Measurements from ENCODE around the gene KIAA1210.

Gene KIAA1210

DNA sequence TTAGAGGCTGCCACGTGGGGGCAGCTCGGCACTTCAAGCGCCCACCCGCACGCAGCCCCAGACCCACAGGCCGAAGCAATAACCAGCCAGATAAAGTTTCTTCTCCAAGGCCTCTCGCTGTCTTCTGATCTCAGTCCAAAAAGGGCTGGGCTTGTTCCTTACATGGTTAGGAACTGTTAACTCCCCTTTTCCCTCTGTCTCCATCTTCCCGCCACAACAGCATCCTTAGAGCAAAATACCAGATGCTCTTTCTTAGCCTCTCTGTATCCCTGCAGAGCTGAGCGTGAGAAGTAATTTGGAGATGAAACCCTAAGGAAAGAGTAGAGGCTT is 23.4 kb upstream of the KIAA1210 start:
- no peak overlapping the region for H3K4me3 ChIP-seq (ENCODE audit: low read depth, low read length)
- TF ChIP-seq, protein P1, sequence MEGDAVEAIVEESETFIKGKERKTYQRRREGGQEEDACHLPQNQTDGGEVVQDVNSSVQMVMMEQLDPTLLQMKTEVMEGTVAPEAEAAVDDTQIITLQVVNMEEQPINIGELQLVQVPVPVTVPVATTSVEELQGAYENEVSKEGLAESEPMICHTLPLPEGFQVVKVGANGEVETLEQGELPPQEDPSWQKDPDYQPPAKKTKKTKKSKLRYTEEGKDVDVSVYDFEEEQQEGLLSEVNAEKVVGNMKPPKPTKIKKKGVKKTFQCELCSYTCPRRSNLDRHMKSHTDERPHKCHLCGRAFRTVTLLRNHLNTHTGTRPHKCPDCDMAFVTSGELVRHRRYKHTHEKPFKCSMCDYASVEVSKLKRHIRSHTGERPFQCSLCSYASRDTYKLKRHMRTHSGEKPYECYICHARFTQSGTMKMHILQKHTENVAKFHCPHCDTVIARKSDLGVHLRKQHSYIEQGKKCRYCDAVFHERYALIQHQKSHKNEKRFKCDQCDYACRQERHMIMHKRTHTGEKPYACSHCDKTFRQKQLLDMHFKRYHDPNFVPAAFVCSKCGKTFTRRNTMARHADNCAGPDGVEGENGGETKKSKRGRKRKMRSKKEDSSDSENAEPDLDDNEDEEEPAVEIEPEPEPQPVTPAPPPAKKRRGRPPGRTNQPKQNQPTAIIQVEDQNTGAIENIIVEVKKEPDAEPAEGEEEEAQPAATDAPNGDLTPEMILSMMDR (IDR thresholded peaks at IDR 0.05; ENCODE audit: control insufficient read depth, extremely low read depth, insufficient read depth): no peak
- DNase-seq (ENCODE audit: low read depth): no peak

DNA sequence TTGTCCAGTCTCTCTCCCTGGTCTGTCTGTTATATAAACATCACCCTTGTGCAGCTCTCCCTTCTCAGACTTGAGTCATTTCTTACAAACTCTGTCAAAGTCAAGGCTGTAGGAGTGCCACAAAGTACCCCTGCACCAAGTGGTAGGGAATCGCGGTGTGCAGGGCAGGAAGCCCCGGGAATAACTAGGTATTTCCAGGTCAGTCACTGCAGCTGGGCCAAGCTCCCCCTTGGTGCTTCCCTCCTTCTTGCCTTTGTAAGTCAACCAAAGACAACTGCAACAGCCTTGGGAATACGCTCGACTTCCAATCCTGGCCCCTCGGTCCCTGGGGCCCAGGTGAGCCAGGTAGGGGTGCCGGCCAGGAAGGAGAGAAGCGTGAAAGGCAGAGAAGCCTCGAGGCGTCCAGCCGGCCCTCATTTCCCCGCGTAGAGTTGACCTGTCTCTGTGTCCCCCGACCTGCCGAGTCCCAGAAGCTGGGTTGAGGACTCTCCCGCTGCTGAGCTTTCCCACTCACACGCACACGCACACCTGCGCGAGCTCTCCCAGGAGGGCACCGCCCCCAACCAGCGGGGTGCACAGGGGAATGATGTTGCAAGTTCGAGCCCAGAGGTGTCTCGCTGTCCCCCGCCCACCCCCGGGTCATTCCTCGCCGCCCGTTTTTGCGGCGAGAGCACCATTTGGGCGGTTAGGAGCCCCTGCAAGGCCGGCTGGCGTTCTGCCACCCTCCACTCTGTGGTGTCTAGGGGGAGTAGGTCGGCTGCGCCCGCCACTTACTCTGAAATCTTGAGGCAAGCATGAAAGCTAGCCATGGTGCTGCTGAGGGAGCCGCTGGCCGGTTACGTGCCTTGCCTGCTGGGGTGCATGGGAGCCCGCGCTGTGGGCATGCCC is 22.8 kb upstream of the KIAA1210 start:
- DNase-seq (ENCODE audit: low read depth): no peak
- TF ChIP-seq, protein P1 (IDR thresholded peaks at IDR 0.05; ENCODE audit: control insufficient read depth, extremely low read depth, insufficient read depth): no peak

DNA sequence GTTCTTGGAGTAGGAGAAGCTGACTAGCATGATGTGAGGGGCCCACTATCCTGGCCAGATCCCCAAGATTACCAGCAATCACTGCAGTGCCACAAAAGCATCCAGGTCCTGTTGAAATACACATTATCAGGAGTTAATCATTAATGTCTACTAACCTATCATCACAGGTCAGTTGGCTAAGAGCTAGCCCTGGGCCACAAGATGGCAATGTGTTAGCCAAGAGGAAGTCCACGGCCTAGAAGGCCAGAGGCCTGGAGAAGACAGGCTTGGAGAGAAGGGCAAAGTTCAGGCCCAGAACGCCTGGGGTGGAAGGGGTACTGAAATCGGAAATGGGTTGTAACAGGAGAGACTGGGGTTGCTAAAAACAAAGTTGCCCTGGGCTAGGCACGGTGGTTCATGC is 19.9 kb upstream of the KIAA1210 start:
- H3K4me3 ChIP-seq (ENCODE audit: low read depth, low read length): no peak overlapping the region
- TF ChIP-seq, protein P1 (IDR thresholded peaks at IDR 0.05; ENCODE audit: control insufficient read depth, extremely low read depth, insufficient read depth): no peak
- DNase-seq (ENCODE audit: low read depth): no peak

More for the DNA sequence above, 22.8 kb upstream of the KIAA1210 start:
- no peak overlapping the region for H3K4me3 ChIP-seq (ENCODE audit: low read depth, low read length)

DNA sequence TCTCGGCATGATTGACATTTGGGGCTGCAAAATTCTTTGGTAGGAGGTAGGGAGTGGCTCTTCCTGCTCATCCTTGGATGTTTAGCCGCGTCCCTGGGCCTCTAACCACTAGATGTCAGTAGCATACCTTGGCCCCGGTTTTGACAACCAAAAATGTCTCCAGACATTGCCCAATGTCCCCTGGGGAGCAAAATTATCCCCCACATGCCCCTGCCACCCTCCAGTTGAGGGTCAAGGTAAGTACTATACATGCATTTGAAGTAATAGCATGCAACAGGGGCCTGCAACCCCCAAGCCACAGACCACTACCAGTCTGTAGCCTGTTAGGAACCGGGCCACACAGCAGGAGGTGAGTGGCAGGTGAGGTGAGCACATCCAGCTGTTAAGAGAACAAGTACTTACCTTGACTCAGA is 17.6 kb upstream of the KIAA1210 start:
- H3K4me3 ChIP-seq (ENCODE audit: low read depth, low read length): no peak overlapping the region
- no peak for DNase-seq (ENCODE audit: low read depth)
- TF ChIP-seq, protein P1 (IDR thresholded peaks at IDR 0.05; ENCODE audit: control insufficient read depth, extremely low read depth, insufficient read depth): peak; percentile 56

DNA sequence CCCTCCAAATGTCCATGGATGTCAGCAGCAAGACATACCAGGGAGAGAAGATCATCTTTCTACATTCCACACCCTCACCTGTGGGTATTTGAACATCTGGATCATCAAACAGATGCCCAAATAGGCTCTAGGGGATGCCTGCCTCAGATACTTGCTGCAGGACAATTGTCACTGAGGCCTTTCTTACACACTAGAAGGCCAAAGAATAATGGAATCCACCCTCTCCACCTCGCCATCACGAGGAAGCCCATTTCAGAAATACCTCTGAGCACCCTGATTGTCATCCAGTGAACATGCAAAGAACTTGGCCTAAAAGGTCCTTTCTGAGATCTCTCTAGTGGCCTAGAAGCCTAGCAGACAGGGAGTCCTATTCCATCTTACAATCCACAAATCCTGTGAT is 6.9 kb upstream of the KIAA1210 start:
- no peak for DNase-seq (ENCODE audit: low read depth)
- TF ChIP-seq, protein P1 (IDR thresholded peaks at IDR 0.05; ENCODE audit: control insufficient read depth, extremely low read depth, insufficient read depth): no peak
- no peak overlapping the region for H3K4me3 ChIP-seq (ENCODE audit: low read depth, low read length)

DNA sequence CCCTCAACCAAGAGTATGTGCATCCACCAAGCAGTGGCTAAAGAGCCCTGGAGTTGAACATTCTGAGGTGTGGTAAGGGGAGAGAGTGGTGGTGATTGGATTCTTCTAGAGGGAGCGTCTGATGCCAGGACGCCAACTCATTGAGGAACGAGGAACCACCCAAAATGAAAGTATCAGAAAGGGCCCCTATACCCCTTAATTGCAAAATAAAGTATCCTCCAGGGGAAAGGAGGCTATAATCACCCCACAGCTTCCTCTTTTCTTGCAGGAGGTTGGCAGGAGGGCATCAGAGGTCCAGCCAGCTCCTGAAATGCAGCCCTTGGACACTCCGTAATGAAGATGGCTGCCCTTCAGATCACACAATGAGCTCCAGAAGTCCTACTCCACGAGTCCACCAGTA is 5.3 kb upstream of the KIAA1210 start:
- no peak overlapping the region for H3K4me3 ChIP-seq (ENCODE audit: low read depth, low read length)
- TF ChIP-seq, protein P1 (IDR thresholded peaks at IDR 0.05; ENCODE audit: control insufficient read depth, extremely low read depth, insufficient read depth): no peak
- DNase-seq (ENCODE audit: low read depth): no peak

DNA sequence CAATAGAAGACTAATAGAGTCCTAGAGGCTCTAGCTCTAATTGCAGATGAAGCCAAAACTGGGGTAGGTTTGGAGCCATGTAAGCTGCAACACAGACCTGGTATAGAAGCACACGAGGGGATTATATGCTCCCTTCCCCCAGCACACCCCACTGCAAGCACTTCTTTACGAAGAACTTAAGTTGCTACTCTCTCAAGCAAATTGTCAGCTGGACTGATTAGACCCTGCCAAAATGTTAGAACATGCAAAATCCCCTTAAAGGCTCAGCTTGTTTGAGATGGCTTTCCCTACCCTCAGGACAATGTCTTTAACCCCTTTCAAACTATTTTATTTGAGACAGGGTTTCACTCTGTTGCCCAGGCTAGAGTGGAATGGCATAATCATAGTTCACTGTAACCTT is 4.7 kb upstream of the KIAA1210 start:
- DNase-seq (ENCODE audit: low read depth): no peak

More for the DNA sequence above, 4.7 kb upstream of the KIAA1210 start:
- TF ChIP-seq, protein P1 (IDR thresholded peaks at IDR 0.05; ENCODE audit: control insufficient read depth, extremely low read depth, insufficient read depth): no peak
- no peak overlapping the region for H3K4me3 ChIP-seq (ENCODE audit: low read depth, low read length)

Measured in LNCaP clone FGC (cell line).